ENCODE results near the gene AK8. TPM values are rescaled to one million over a fixed set of nuclear protein-coding genes. Genes with fewer than 3 reads are reported as not detected.

AK8 gene
- total and polyA plus RNA-seq, 9 donors, result 0.36 to 9.8 (median 1.6) TPM

DNA sequence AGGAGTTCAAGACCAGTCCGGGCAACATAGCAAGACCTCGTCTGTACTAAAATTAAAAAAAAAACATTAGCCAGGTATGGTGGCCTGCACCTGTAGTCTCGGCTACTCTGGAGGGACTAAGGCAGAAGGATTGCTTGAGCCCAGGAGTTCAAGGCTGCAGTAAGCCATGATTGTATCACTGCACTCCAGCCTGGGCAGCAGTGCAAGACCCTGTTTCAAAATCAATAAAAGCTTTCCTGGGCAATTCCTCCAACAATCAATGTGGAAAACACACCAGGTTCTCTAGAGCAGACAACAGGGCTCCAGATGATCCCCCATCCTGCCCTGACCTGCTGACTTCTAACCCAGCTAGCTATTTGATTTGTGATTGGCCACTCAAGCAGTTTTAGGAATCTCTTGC is 1.2 kb downstream of the AK8 start:
- Histone ChIP-seq H3K9me3 (no peaks in the 10 kb centered on the region), H3K27ac (no peak overlapping the region), H3K4me1 (ENCODE audit: insufficient read depth) (peaks cover 4% of the 10 kb centered on the region), H3K36me3 (no peaks in the 10 kb centered on the region), H3K27me3 (no peaks in the 10 kb centered on the region), H3K4me3 (no peak overlapping the region)
- TF ChIP-seq, protein P1, sequence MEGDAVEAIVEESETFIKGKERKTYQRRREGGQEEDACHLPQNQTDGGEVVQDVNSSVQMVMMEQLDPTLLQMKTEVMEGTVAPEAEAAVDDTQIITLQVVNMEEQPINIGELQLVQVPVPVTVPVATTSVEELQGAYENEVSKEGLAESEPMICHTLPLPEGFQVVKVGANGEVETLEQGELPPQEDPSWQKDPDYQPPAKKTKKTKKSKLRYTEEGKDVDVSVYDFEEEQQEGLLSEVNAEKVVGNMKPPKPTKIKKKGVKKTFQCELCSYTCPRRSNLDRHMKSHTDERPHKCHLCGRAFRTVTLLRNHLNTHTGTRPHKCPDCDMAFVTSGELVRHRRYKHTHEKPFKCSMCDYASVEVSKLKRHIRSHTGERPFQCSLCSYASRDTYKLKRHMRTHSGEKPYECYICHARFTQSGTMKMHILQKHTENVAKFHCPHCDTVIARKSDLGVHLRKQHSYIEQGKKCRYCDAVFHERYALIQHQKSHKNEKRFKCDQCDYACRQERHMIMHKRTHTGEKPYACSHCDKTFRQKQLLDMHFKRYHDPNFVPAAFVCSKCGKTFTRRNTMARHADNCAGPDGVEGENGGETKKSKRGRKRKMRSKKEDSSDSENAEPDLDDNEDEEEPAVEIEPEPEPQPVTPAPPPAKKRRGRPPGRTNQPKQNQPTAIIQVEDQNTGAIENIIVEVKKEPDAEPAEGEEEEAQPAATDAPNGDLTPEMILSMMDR (IDR thresholded peaks at IDR 0.05), result no peak
- TF ChIP-seq EP300 (IDR thresholded peaks at IDR 0.05) (no peak), POLR2A (IDR thresholded peaks at IDR 0.05) (no peak)
- WGBS, 3 donors, result 79 to 82% (median 80%) methylated on average over 3 of the region's 3 CpGs
- intact Hi-C loops (cut with DNase I), result no loop called here
- DNase-seq, result no peak

DNA sequence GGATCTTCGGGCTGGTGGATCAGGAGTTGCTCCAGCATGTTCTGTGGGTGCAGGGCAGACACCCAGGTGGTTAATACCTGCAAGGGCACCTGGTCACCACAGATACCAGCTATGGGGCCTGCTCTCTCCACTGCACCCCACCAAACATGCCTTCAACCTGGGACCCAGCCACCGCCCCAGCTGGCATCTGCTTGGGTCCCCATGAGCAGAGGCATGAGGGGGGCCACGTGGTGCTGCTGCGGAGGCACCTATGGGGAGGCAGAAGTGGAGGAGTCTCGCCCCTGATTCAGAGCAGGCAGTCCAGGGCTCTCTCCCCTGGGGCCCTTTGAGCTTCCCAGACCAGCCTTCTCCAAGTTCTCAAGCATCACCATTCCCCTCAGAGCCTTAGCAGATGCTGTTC is 2.9 kb downstream of the AK8 start:
- Histone ChIP-seq H3K9me3 (no peaks in the 10 kb centered on the region), H3K27me3 (no peaks in the 10 kb centered on the region), H3K4me3 (no peak overlapping the region), H3K4me1 (ENCODE audit: insufficient read depth) (peaks cover 4% of the 10 kb centered on the region), H3K27ac (no peak overlapping the region), H3K36me3 (no peaks in the 10 kb centered on the region)
- intact Hi-C loops (cut with DNase I), result no loop called here
- TF ChIP-seq POLR2A (IDR thresholded peaks at IDR 0.05) (no peak), EP300 (IDR thresholded peaks at IDR 0.05) (no peak)
- TF ChIP-seq, protein P1 (IDR thresholded peaks at IDR 0.05), result no peak
- DNase-seq, result no peak
- WGBS, 3 donors, result 83 to 87% (median 83%) methylated on average over 5 of the region's 5 CpGs

DNA sequence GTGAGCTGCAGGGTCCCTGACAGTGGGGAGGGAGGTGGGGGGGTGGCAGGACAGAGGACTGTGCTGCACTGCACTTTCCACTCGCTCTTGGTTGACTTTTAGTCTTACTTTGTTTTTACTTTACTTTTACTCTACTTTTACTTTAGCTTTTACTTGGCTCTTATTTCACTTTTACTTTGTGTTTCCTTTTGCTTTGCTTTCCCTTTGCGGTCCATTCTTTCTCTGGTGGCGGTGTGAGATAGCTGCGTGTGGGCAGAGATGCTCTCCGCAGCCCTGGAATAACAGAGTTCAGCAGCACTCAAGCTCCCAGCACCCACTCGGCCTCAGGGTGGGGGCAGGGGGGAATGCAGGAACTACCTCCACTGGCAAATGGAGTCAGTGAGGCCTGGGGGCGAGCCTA is 4.7 kb downstream of the AK8 start:
- peaks cover 4% of the 10 kb centered on the region for H3K4me1 ChIP-seq (ENCODE audit: insufficient read depth)
- H3K9me3 ChIP-seq, result no peaks in the 10 kb centered on the region
- H3K36me3 ChIP-seq, result no peaks in the 10 kb centered on the region
- no peak for DNase-seq
- 43 to 71% (median 55%) methylated on average over 7 of the region's 7 CpGs for WGBS, 3 donors
- intact Hi-C loops (cut with DNase I), result no loop called here
- TF ChIP-seq EP300 (IDR thresholded peaks at IDR 0.05), result no peak
- TF ChIP-seq POLR2A (IDR thresholded peaks at IDR 0.05), result no peak
- TF ChIP-seq, protein P1 (IDR thresholded peaks at IDR 0.05), result no peak
- H3K27me3 ChIP-seq, result no peaks in the 10 kb centered on the region
- no peak overlapping the region for H3K4me3 ChIP-seq
- no peak overlapping the region for H3K27ac ChIP-seq

DNA sequence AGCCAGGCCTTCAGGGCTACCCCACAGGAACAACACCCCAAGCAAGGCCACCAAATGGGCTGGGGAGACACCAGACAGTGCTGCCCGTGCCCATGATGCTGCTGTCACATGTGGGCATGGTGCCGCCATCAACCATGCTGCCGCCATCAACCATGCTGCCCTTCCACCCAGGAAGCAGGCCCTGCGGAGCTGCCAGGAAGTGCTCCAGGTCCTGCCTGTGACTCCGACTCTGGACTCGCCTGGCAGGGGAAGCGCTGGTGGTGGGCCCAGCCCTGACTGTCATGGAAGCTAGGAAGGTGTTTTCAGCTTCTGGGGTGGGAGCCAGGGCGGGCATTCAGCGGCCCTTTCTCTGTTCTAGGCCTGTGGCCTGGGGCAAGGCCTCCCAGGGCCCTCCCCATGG is 8.8 kb downstream of the AK8 start:
- Histone ChIP-seq H3K27me3 (no peaks in the 10 kb centered on the region), H3K36me3 (no peaks in the 10 kb centered on the region), H3K4me1 (ENCODE audit: insufficient read depth) (no peaks in the 10 kb centered on the region), H3K4me3 (no peak overlapping the region), H3K9me3 (no peaks in the 10 kb centered on the region), H3K27ac (no peak overlapping the region)
- DNase-seq, result no peak
- TF ChIP-seq EP300 (IDR thresholded peaks at IDR 0.05) (no peak), POLR2A (IDR thresholded peaks at IDR 0.05) (no peak)
- TF ChIP-seq, protein P1 (IDR thresholded peaks at IDR 0.05), result no peak
- intact Hi-C loops (cut with DNase I), result no loop called here
- 95% methylated on average over 9 of the region's 9 CpGs for WGBS, 3 donors

DNA sequence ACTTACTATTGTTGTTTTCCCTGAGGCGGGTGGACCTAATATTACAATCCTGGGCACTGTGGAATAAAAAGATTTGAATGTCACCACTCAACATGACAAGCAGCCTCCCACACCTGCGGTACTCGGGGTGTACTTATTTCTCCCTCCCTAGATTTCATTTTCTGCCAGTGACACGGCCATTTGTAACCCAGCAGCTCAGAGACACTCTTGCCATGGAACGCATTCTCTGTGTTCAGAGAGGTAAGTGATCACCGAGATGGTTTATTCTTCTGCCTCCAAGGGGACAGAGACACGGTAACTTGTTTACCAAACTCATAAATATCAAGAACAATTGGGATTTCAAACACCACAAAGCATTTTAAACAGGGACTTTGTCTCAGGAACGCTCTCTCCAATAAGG is 11.2 kb downstream of the AK8 start:
- TF ChIP-seq EP300 (IDR thresholded peaks at IDR 0.05) (no peak), POLR2A (IDR thresholded peaks at IDR 0.05) (no peak)
- TF ChIP-seq, protein P1 (IDR thresholded peaks at IDR 0.05), result no peak
- no peaks in the 10 kb centered on the region for H3K9me3 ChIP-seq
- no peak overlapping the region for H3K27ac ChIP-seq
- H3K4me1 ChIP-seq (ENCODE audit: insufficient read depth), result no peaks in the 10 kb centered on the region
- H3K36me3 ChIP-seq, result no peaks in the 10 kb centered on the region
- DNase-seq, result no peak
- no peak overlapping the region for H3K4me3 ChIP-seq
- WGBS, 3 donors, result 89 to 92% (median 89%) methylated on average over 8 of the region's 8 CpGs
- no peaks in the 10 kb centered on the region for H3K27me3 ChIP-seq
- intact Hi-C loops (cut with DNase I), result no loop called here

Measured in ovary (tissue), 9 donors.